GM18505 (cell line): ENCODE measurements around the gene ANO2.
"Not testable (repeated sequence)": the region's sequence is repeated elsewhere in the genome, so short reads cannot be mapped to it uniquely, and the experiment has no call there.

Source experiments
- ATAC-seq: cut with Tn5 transposase; IDR thresholded peaks from one replicate; pipeline ENCODE4 v1.9.1; 2021; ENCODE audit not compliant: unreplicated experiment
- POLR2A ChIP-seq: IDR thresholded peaks from 4 replicates; pipeline ENCODE4 v1.6.1; 2011; ENCODE audit warnings: borderline replicate concordance; ENCODE audit not compliant: insufficient read depth, insufficient read length; ENCODE audit errors: extremely low read depth

ANO2 gene

DNA sequence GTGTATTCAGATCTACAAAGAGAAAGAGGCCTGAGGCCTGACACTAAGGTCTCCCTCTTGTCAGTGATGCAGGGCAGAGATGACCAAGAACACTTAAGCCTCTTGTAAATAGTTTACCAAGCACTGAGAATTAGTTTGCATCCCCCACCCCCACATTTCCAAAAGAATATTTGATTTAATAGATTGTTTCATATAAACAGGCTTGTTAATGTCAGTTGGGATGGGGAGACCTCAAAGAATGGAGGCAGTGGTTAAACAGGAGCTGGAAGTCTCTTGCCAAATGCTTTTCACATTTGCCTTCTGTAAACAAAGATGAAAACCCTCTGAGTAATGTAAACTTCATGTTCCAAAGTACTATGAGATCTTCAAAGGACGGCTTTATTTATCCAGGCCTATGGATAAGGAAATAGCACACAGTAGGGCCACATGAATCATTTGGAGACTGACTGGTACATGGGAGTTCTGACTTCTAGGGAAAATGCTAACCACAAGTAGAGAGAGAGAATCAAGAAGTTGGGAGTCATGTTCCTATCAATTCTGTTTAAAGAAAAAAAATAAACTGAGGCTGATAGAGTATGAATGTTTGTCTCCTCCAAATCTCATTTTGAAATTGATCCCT, 234.7 kb downstream of the ANO2 start:
- no peak for TF ChIP-seq POLR2A
- ATAC-seq = no peak

DNA sequence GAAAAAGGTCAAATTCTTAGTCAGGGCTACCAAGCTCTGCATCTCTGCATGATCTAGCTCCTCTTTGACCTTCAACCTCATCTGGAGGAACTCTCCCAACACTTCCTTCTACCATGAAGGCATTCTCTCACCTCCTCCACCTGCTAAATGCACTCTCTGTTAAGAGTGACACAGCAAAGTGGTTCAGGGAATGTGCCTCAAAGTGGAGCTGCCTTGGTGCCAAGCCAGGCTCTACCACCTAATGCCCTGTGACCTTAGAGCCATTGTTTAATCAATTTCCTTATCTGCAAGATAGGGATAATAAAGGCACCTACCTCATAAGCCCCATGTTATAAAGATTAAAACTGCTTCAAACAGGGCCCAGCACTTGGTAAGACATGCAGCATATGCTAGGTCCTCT, 236.7 kb downstream of the ANO2 start:
- no peak for TF ChIP-seq POLR2A

DNA sequence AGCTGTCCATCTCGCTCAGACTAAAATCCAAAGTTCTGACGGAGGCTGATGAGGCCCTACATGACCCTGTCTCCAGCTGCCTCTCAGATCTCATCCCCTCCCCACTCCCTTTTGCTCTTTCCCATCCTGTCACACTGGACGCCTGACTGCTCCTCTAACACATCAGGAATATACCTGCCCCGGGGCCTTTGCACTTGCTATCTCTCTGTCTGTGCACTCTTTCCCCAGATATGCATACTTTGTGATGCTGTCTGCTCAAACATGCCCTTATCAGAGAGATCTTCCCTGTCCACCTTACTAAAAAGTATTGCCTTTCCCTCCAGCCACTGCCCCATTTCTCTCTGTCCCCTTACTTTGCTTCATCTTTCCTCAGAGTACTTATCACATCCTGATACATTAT, 238.8 kb downstream of the ANO2 start:
- ATAC-seq = no peak
- TF ChIP-seq POLR2A = no peak

More for the DNA sequence above, 236.7 kb downstream of the ANO2 start:
- no peak for ATAC-seq

DNA sequence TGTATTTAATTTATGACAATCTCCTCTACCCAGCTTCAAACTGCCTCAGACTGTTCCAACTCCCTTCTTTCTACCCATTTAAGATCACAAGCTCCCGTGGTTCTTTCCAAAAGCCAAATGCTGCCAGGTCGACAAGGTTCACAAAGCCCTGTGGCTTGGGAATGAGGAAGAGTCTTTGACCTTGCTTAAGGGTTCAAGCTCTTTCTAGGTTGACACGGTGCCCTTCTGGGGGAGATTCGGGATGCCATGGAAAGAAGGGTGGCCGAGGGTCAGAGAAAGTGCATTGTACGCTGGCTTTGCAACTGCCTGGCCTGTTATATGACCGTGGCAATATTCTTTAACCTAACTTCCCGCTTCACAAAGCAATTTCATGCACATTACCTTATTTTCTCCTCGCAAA, 239.3 kb downstream of the ANO2 start:
- no peak for TF ChIP-seq POLR2A
- no peak for ATAC-seq

DNA sequence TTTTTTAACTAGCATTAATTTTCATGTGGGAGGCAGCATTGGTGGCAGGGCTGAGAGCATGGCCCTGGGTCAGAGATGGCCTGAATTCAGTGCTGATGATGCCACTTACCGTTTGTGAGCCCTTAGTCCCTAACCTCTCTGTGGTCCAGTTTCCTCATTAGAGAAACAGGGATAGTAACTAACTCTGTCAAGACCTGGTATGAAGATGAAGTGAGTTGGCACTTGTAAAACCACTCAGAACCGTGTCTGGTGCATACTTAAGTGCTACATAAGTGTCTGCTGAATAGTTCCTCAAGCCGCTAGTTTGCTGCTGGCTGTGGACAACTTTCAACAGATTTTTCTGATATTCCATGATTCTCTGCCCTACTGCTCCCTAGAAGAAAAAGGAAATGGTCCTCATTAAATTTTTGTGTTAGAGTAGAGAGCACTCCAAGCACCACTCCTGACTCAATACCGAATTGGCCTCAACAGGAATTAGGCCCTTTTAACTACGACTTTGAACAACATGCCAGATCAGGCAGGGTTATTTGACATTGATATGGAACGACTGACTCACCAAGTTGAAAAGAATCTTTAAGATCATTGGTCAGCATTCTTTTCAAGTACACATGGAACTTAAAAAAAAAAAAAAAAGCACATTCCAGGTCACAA, 250.2 kb downstream of the ANO2 start:
- ATAC-seq = no peak
- no peak for TF ChIP-seq POLR2A

DNA sequence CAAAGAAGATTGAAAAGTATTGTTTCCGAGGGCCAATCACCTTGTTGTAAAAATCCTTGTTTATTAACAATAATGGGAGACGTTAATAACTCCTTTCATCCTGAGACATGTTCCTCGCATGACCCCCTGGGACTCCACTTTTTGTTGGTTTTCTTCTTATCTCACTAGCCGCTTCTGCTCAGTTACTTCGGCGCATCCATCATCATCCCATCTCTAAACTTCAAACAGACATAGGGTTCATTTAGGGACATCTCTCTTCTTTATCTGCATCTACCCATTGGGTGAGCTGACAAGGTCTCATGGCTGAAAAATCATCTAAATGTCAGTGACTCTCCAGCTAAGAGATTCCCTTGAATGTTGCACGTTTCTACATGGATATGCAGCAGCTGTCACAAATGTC, 252.2 kb downstream of the ANO2 start:
- TF ChIP-seq POLR2A = no peak
- ATAC-seq = no peak

DNA sequence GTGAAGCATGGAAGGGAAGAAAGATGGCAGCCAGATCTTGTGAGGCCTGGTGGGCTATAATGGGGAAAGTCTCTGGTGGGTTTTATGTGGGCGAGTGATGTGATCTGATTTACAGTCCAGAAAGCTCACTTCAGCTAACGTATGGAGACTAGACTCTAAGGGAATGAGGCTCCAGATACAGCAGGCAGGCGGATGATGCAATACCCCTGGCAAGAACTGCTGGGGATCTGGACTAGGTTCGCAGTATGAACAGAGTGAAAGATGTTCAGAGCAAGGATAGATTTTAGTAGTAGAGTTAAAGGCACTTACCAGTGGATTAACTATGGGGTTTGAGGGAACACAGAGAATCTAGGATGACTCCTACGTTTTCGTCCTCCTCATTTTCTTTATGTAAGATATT, 253.1 kb downstream of the ANO2 start:
- TF ChIP-seq POLR2A = no peak
- ATAC-seq = no peak

DNA sequence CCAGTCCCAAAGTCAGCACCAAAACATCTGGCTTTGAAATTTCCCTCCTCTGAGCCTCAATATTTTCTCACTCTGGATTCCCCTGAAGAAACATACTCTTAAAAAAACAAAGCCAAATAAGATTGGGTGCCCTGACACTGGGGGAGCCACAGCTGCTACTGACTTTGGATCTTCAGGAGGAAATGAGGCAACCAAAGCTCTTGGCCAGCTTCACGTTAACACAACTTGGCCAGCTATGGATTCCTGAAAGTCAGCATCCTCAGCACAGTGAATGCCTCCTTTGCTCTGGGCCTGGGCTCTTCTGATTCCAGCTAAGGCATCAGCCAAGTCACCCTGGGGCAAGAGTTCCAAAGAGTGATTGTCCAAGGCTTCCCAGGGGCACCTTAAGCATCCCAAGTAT, 254.8 kb downstream of the ANO2 start:
- TF ChIP-seq POLR2A = no peak
- no peak for ATAC-seq

DNA sequence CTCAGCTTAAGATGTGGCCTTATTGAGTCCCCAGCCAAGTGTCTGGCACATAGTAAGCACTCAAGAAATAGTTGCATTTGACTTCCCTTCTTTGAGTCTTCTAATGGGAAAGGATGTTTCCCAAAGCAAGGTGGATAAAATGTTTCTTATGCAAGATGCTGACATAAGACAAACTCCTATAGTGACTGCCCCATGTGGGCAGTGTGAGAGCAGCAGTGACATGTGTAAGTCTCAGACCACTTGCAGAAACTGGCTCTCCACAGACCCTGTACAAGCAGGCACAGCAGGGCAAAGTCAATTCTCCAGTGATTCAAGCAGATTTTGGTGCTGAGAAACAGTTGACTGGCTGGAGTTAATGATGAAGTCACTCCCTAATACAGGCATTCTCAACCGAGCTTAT, 255.3 kb downstream of the ANO2 start:
- ATAC-seq = no peak
- TF ChIP-seq POLR2A = no peak

DNA sequence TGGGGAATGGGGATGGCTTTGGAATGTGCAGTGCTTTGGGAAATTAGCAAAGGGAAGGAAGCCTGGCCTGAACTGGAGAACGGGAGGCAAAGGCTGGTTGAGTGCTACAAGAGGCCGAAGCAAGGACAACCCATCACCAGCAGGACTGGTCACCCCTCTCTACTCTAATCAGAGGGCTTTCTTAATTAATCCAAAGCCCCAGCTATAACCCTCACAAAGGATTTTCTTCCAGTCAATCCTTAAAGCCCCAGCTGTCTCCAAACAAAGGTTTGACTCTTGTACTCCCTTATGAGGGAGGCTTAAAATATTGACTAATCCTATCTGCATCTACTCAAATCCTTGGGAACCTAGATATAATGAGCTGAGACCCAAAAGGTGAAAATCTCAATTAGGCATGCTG, 256.8 kb downstream of the ANO2 start:
- ATAC-seq = no peak
- TF ChIP-seq POLR2A = no peak

DNA sequence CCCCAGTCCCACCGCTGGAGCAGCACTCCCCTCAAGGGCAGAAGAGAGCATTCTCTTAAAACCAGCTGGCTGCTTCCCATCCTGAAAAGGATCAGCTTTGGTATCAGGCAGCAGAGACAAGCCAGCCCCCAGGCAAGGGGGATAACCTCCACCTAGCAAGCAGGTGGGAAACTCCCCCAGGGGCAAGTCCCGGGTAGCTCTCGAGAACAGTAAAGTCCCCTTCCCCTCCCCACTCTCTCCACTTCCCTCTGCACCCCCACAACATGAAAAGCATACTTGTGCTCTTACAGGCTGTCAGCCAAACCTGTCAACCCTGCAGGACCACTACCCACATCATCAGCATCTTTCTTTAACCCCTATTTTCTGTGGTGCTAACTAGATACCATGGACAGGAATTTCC, 259.1 kb downstream of the ANO2 start:
- ATAC-seq = no peak
- TF ChIP-seq POLR2A = no peak

DNA sequence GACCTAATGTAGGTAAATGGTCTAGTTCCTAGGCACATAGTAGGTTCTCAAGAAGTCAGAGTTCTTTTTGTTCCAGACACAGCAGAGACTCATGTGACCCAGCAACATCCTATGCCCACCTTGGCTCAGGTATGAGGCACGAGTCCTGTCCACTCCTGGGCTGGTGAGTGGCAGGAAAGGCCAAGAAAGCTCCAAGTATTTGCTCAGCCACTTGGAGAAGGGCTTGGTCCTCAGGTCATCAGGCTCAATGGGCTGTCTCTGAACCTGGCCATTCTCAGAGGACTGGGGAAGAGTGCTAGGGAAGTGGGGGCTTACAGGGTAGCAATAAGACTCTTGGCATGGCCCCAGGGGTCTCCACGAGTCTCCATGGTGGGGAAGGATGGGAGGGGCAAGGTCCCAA, 260.1 kb downstream of the ANO2 start:
- TF ChIP-seq POLR2A = no peak
- no peak for ATAC-seq

DNA sequence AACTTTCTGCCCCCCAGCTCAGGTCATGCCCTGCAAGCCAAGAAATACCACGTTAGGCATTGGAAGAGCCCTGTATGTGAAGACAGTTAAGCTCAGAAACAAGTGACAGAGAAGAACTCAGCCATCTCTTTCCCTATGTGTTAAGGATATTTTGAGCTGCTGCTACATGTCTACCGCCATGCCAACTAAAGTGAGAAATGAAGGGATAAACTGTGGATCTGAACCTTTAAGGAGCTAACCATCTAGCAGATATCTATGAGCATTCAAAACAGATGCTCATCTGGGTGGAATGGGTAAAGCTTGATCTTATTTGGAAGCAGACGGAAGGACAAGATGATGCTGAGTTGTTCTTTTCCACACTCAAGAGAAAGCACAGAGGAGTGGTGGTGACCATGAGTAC, 262.5 kb downstream of the ANO2 start:
- TF ChIP-seq POLR2A = no peak
- no peak for ATAC-seq

DNA sequence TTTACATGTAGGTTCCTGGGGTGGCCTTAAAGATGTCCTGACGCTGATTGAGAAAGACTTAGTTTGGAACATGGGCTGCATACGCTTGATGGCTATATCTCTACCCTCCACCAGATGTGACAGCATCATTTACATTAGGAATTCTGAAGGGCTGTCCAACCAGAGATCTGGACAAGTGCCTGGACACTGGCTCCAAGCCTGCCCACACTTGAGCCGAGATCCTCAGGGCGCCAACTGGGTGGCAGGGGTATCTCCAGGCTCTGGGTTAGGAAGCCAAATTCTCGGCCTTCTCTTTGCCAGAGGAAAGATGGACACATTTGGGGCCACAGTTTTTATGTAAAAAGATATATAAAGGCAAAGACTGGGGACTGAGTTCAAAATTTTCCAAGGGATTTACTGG, 266.9 kb downstream of the ANO2 start:
- no peak for ATAC-seq
- no peak for TF ChIP-seq POLR2A

DNA sequence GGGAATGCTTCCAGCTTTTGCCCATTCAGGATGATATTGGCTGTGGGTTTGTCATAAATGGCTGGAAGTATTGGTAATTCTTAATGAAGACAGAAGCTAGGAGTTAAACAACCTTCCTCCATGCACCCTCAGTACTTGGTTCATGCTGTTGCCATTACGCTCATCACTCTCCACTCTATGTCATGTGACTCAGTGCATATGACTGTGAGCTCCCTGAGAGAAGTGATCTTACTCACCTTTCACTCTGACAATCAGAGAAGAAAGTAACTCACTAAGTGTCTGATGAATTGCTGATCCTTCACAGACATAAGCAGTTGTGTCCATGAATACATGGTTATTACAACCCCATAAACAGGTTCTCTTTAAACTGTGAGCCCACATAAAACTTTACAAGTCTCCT, 275.4 kb downstream of the ANO2 start:
- not testable (repeated sequence) for ATAC-seq

DNA sequence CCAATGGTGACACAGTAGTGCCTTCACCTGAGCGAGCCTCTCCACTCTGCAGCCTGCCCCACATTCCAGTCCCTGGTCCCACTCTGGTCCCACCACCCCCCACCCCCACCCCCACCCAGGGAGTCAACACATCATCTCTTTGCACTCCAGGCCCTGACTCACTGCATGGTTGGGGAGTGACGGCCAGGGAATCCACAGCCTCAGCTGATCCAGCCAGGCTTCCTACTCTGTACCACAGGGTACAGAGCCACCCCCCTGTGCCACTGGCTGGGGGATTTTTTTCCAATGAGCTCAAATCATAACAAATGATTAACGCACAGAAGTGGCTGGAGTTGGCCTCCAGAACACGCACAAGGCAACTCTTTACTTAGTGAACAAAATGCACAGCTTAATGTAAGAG, 279.4 kb downstream of the ANO2 start:
- TF ChIP-seq POLR2A = no peak
- ATAC-seq = no peak

DNA sequence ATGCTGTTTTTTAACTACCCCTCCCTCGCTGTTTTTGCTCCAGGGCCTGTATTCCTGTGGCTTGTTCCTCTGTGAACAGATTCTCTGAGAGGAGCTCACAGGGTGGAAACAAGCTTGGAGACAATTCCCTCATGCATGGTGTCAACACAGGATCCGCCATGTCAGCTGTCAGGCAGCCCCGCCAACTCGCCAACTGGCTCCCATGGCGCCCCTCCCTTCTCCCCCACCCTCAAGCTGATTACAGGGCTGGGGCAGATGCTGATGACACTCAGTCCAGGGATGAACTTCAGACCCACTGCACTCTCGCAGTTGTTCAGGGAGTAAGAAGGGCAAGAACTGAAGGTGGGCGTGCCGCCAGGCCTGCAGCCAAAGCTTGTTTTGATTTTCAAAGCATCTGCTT, 283.2 kb downstream of the ANO2 start:
- no peak for TF ChIP-seq POLR2A
- ATAC-seq = no peak
